Transverse colon (tissue), 4 donors: Measurements from ENCODE around the gene GNG13. TPM values are rescaled to one million over a fixed set of nuclear protein-coding genes. Genes with fewer than 3 reads are reported as not detected.

Experiments used
- DNase-seq: peaks from one replicate; pipeline ENCODE4 v3.0.0-alpha.2; 2019
- H3K27ac ChIP-seq, 4 donors: fragments of 200-600 bp; sonication (generic); 2 replicates each; pipeline ENCODE4 v1.5.1; 2016 to 2018; ENCODE audit warnings: inconsistent platforms in 4 of 4
- H3K27me3 ChIP-seq: fragments of 200-600 bp; sonication (generic); 2 replicates; pipeline ENCODE4 v1.5.1; 2017; ENCODE audit warnings: inconsistent platforms
- H3K36me3 ChIP-seq, 4 donors: fragments of 200-600 bp; sonication (generic); 2 replicates each; pipeline ENCODE4 v1.5.1; 2017 to 2019; ENCODE audit warnings: inconsistent platforms in 4 of 4
- H3K4me1 ChIP-seq, 4 donors: fragments of 200-600 bp; sonication (generic); 2 replicates each; pipeline ENCODE4 v1.5.1; 2017 to 2020; ENCODE audit warnings: inconsistent platforms in 4 of 4
- H3K4me3 ChIP-seq, 4 donors: fragments of 200-600 bp; sonication (generic); 1 replicate in 1 of 4; 2 replicates in 3 of 4; pipeline versions ENCODE4 v1.5.1 to v1.6.1; 2017 to 2019; ENCODE audit warnings: inconsistent platforms in 4 of 4
- H3K9me3 ChIP-seq, 2 donors: fragments of 200-600 bp; sonication (generic); 2 replicates each; pipeline ENCODE4 v1.5.1; 2017 to 2019; ENCODE audit warnings: inconsistent platforms in 2 of 2
- EP300 ChIP-seq: sonication (generic); formaldehyde crosslinking; IDR thresholded peaks from one replicate; pipeline ENCODE4 v1.6.1; 2017; ENCODE audit warnings: antibody characterized with exemption, low read depth
- POLR2A ChIP-seq: fragments of 450-650 bp; IDR thresholded peaks from one replicate; pipeline ENCODE4 v1.6.1; 2016; ENCODE audit warnings: antibody characterized with exemption, mild to moderate bottlenecking, moderate library complexity
- POLR2AphosphoS5 ChIP-seq, 3 donors: sonication (generic); formaldehyde crosslinking; IDR thresholded peaks; one replicate each; pipeline ENCODE4 v1.6.1; 2016; ENCODE audit warnings: antibody characterized with exemption in 3 of 3
- WGBS, 2 donors: methylation state at CpG; one replicate each; pipeline ENCODE4 v1.1.5; 2018; ENCODE audit warnings: low coverage in 1 of 2; 5-methylcytosine and 5-hydroxymethylcytosine counted together
- in situ Hi-C, 4 donors: fragments of 200-750 bp; cut with MboI; loops; one replicate each; pipeline versions ENCODE4 v1.15.0 to v1.15.1; 2017; ENCODE audit warnings: low sequenced_read_pairs in 3 of 4, low pct_ligation_motif_present in 1 of 4, low pct_unique_long_range_greater_than_20kb in 1 of 4
- intact Hi-C: fragments of 100-400 bp; cut with DNase I; formaldehyde crosslinking; loops from one replicate; pipeline ENCODE4 v1.15.1; 2023; ENCODE audit warnings: low total_unique reads
- total RNA-seq, 4 donors: library from RNA; depleted of rRNA; stranded (reverse); fragments of >200 nt; gene quantifications; one replicate each; pipeline ENCODE4 v1.1.0, GENCODE V29; 2016
- TF ChIP-seq, protein P1 (sequence below), 5 experiments: fragments of 200-600 bp in 3 of 5; fragments of 450-650 bp in 2 of 5; sonication (generic) in 3 of 5; IDR thresholded peaks; 1 replicate in 2 of 5; 2 replicates in 3 of 5; pipeline ENCODE4 v1.5.1; 2016 to 2017; ENCODE audit warnings: antibody characterized with exemption in 5 of 5, inconsistent platforms in 3 of 5, mild to moderate bottlenecking in 2 of 5, moderate library complexity in 1 of 5

Gene GNG13
- total RNA-seq, 4 donors from 2014 or later, result 0.48 TPM; not detected in 3

DNA sequence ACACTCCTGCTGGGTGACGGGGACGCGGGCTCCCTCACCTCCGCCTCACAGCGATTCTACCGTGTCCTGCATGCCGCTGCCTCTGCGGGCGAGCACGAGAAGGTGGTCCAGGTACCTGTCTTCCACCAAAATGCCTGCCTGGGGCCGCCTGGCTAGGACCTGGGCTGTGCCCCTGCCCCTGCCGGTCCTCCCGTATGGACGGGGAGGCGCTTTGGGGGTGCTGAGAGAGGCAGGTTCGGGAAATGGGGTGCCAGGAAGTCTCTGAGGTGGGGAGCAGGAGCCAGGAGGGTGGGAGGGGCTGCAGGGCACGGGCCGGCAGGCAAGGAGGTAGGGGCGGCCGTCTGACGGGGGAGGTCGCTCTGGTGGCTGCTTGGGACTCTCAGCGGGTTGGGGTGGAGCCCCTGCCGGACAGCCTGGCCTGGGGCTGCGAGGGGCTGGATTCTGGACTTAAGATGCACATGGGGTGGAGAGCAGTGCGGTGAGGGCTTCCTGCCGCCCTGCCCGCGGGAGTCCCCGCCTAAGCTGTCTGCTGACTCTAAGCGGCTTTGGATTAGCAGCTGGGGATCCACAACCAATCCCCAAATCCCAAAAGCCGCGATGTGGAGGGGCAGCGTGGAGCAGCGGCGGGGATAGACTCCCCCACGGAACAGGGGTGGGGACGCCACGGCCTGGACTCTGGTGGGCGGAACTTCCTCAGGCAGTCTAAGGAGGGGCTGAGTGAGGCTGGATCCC is 6.3 kb downstream of the GNG13 start:
- in situ Hi-C loops (no loop called here), intact Hi-C loops (no loop called here)
- TF ChIP-seq EP300 (no peak), POLR2AphosphoS5 (IDR thresholded peaks at IDR 0.05) (no peak), POLR2A (no peak)
- TF ChIP-seq, protein P1, sequence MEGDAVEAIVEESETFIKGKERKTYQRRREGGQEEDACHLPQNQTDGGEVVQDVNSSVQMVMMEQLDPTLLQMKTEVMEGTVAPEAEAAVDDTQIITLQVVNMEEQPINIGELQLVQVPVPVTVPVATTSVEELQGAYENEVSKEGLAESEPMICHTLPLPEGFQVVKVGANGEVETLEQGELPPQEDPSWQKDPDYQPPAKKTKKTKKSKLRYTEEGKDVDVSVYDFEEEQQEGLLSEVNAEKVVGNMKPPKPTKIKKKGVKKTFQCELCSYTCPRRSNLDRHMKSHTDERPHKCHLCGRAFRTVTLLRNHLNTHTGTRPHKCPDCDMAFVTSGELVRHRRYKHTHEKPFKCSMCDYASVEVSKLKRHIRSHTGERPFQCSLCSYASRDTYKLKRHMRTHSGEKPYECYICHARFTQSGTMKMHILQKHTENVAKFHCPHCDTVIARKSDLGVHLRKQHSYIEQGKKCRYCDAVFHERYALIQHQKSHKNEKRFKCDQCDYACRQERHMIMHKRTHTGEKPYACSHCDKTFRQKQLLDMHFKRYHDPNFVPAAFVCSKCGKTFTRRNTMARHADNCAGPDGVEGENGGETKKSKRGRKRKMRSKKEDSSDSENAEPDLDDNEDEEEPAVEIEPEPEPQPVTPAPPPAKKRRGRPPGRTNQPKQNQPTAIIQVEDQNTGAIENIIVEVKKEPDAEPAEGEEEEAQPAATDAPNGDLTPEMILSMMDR (IDR thresholded peaks at IDR 0.05), result no peak
- DNase-seq, result no peak
- Histone ChIP-seq H3K27me3 (peaks cover 8% of the 10 kb centered on the region), H3K36me3 (no peaks in the 10 kb centered on the region), H3K9me3 (no peaks in the 10 kb centered on the region), H3K4me1 (peaks cover under 1 to 4% (median 2%) of the 10 kb centered on the region in 4 donors), H3K4me3 (no peak overlapping the region), H3K27ac (no peak overlapping the region)
- 89% methylated on average over 14 to 39 of the region's 40 CpGs for WGBS, 2 donors

DNA sequence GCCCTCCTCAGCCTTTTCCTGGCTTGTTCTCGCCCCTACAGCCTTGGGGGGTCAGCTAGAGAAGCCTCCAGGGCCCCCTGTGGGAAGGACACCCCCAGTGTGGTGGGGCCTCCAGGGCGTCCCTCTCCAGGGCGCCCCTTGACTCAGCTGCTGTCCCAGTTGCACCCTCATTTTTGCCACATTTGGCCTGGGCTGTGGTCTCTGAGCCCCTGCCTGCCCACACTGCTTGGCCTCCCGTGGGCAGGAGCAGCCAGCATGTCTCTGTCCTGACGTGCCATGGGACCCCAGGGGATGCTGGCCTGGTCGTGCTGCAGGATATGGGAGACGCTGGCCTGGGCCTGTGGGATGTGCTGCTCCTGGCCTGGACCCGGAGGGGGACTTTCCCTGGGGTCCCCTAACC is 7.1 kb downstream of the GNG13 start:
- in situ Hi-C loops, result no loop called here
- H3K27ac ChIP-seq, result no peak overlapping the region
- intact Hi-C loops, result no loop called here
- TF ChIP-seq POLR2A, result no peak
- no peaks in the 10 kb centered on the region for H3K36me3 ChIP-seq
- H3K4me3 ChIP-seq, result no peak overlapping the region
- no peaks in the 10 kb centered on the region for H3K9me3 ChIP-seq
- no peak for DNase-seq
- WGBS, 2 donors, result 91% methylated on average over 6 of the region's 8 CpGs; no CpG with 5 or more reads in 1 of the 2 donors
- no peaks in the 10 kb centered on the region for H3K27me3 ChIP-seq
- peaks cover 6 to 11% (median 9%) of the 10 kb centered on the region in 4 donors for H3K4me1 ChIP-seq

- H3K9me3 ChIP-seq, result no peaks in the 10 kb centered on the region
- H3K4me3 ChIP-seq, result no peak overlapping the region
- TF ChIP-seq POLR2A (no peak), EP300 (no peak), POLR2AphosphoS5 (IDR thresholded peaks at IDR 0.05) (no peak)
- H3K4me1 ChIP-seq, result peaks cover 9 to 16% (median 12%) of the 10 kb centered on the region in 4 donors
- no peaks in the 10 kb centered on the region for H3K36me3 ChIP-seq
- DNase-seq, result no peak
- in situ Hi-C loops, result no loop called here
- H3K27ac ChIP-seq, result no peak overlapping the region
- H3K27me3 ChIP-seq, result no peaks in the 10 kb centered on the region
- intact Hi-C loops, result no loop called here
- WGBS, 2 donors, result 94% methylated on average over 38 of the region's 46 CpGs; no CpG with 5 or more reads in 1 of the 2 donors
Measured at GRCh38 chr16:792221-792995, 8.1 kb downstream of the GNG13 start.

- H3K27ac ChIP-seq, result no peak overlapping the region
- in situ Hi-C loops, result no loop called here
- DNase-seq, result no peak
- H3K27me3 ChIP-seq, result no peaks in the 10 kb centered on the region
- H3K36me3 ChIP-seq, result no peaks in the 10 kb centered on the region
- H3K4me1 ChIP-seq, result peaks cover 14 to 22% (median 18%) of the 10 kb centered on the region in 4 donors
- TF ChIP-seq POLR2AphosphoS5 (IDR thresholded peaks at IDR 0.05) (no peak), POLR2A (no peak)
- H3K9me3 ChIP-seq, result no peaks in the 10 kb centered on the region
- no peak overlapping the region for H3K4me3 ChIP-seq
- intact Hi-C loops, result no loop called here
- 97 to 100% methylated on average over 1 to 20 of the region's 23 CpGs for whole genome bisulfite sequencing, 2 donors
Measured at GRCh38 chr16:791131-791530, 9.4 kb downstream of the GNG13 start.

DNA sequence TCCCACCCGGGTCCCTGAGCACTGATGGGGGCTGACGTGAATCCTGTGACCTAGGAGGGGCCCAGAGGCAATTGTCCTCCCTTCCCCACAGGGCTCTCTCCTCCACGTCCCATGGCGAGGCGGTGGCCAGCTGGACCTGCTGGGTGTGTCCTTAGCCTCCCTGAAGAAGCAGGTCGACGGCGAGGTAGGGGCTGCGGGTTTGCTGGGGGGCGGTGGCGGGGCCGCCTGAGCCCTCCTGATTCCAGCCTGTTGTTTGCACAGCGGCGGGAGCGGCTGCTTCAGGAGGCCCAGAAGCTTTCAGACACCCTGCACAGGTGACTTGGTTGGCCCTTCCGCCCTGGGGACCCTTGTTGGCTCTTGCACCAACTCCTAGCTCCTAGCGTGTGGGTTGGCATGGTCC is 10.4 kb downstream of the GNG13 start:
- intact Hi-C loops, result no loop called here
- no peaks in the 10 kb centered on the region for H3K36me3 ChIP-seq
- H3K4me1 ChIP-seq, result peaks cover 14 to 22% (median 18%) of the 10 kb centered on the region in 4 donors
- DNase-seq, result no peak
- H3K27ac ChIP-seq, result no peak overlapping the region
- no peaks in the 10 kb centered on the region for H3K27me3 ChIP-seq
- no peaks in the 10 kb centered on the region for H3K9me3 ChIP-seq
- TF ChIP-seq, protein P1 (IDR thresholded peaks at IDR 0.05), result no peak
- TF ChIP-seq POLR2AphosphoS5 (IDR thresholded peaks at IDR 0.05) (no peak), POLR2A (no peak), EP300 (no peak)
- H3K4me3 ChIP-seq, result no peak overlapping the region
- 97% methylated on average over 14 of the region's 17 CpGs; no CpG with 5 or more reads in 1 of the 2 donors for WGBS, 2 donors
- in situ Hi-C loops, result no loop called here
